ENCODE data around the gene SUPT3H. TPM values are rescaled to one million over a fixed set of nuclear protein-coding genes. Genes with fewer than 3 reads are reported as not detected.

SUPT3H gene
- total and polyA plus RNA-seq, 5 donors from 2014 or later: 4.8 to 7.8 (median 5.7) TPM

GRCh38 chr6:45253453-45253852, 124.3 kb downstream of the SUPT3H start:
- no peaks in the 10 kb centered on the region for H3K4me1 ChIP-seq (ENCODE audit: control insufficient read depth, insufficient read depth, low read length, poor library complexity, severe bottlenecking)
- H3K9me3 Mint-ChIP-seq: peaks cover 0 to 1% (median 0%) of the 10 kb centered on the region in 7 donors
- H3K9me3 ChIP-seq (ENCODE audit: control insufficient read depth in 2 of 2, low read length in 2 of 2): no peaks in the 10 kb centered on the region
- no peaks in the 10 kb centered on the region for H3K27me3 ChIP-seq (ENCODE audit: control insufficient read depth, insufficient read depth, low read length)
- H3K27ac Mint-ChIP-seq: no peak overlapping the region
- no peak overlapping the region for H3K4me3 ChIP-seq (ENCODE audit: low read depth, low read length)
- H3K4me3 Mint-ChIP-seq: no peak overlapping the region
- ATAC-seq (ENCODE audit: low read depth in 2 of 2) (no peak), DNase-seq (no peak)
- peaks cover 0 to 9% (median 0%) of the 10 kb centered on the region in 4 donors for H3K4me1 Mint-ChIP-seq
- H3K27me3 Mint-ChIP-seq: no peaks in the 10 kb centered on the region
- H3K36me3 ChIP-seq (ENCODE audit: control insufficient read depth, insufficient read depth, low read length): no peaks in the 10 kb centered on the region
- H3K36me3 Mint-ChIP-seq: no peaks in the 10 kb centered on the region
- no peak overlapping the region for H3K27ac ChIP-seq (ENCODE audit: insufficient read depth, low read length, poor library complexity, severe bottlenecking)

- H3K4me3 Mint-ChIP-seq: no peak overlapping the region
- Histone ChIP-seq H3K4me3 (ENCODE audit: low read depth, low read length) (no peak overlapping the region), H3K36me3 (ENCODE audit: control insufficient read depth, insufficient read depth, low read length) (no peaks in the 10 kb centered on the region), H3K9me3 (ENCODE audit: control insufficient read depth in 2 of 2, low read length in 2 of 2) (peaks cover 16 to 21% of the 10 kb centered on the region in 2 experiments), H3K27me3 (ENCODE audit: control insufficient read depth, insufficient read depth, low read length) (no peaks in the 10 kb centered on the region), H3K4me1 (ENCODE audit: control insufficient read depth, insufficient read depth, low read length, poor library complexity, severe bottlenecking) (no peaks in the 10 kb centered on the region), H3K27ac (ENCODE audit: insufficient read depth, low read length, poor library complexity, severe bottlenecking) (no peak overlapping the region)
- no peak overlapping the region for H3K27ac Mint-ChIP-seq
- H3K9me3 Mint-ChIP-seq: peaks cover 5 to 26% (median 9%) of the 10 kb centered on the region in 7 donors
- H3K4me1 Mint-ChIP-seq: peaks cover 0 to 6% (median 0%) of the 10 kb centered on the region in 4 donors
- peaks cover 8% of the 10 kb centered on the region for H3K36me3 Mint-ChIP-seq
- no peaks in the 10 kb centered on the region for H3K27me3 Mint-ChIP-seq
- no peak for ATAC-seq (ENCODE audit: low read depth in 2 of 2)
- no peak for DNase-seq
Measured at GRCh38 chr6:45231660-45232059, 146.1 kb downstream of the SUPT3H start.

- H3K9me3 Mint-ChIP-seq: peaks cover 5 to 26% (median 9%) of the 10 kb centered on the region in 7 donors
- H3K36me3 Mint-ChIP-seq: peaks cover 8% of the 10 kb centered on the region
Measured at GRCh38 chr6:45229416-45229815, 148.3 kb downstream of the SUPT3H start.

GRCh38 chr6:45226081-45226480, 151.7 kb downstream of the SUPT3H start:
- no peak overlapping the region for H3K27ac Mint-ChIP-seq
- Histone ChIP-seq H3K36me3 (ENCODE audit: control insufficient read depth, insufficient read depth, low read length) (no peaks in the 10 kb centered on the region), H3K9me3 (ENCODE audit: control insufficient read depth in 2 of 2, low read length in 2 of 2) (peaks cover 2 to 3% of the 10 kb centered on the region in 2 experiments), H3K27ac (ENCODE audit: insufficient read depth, low read length, poor library complexity, severe bottlenecking) (no peak overlapping the region), H3K27me3 (ENCODE audit: control insufficient read depth, insufficient read depth, low read length) (no peaks in the 10 kb centered on the region), H3K4me1 (ENCODE audit: control insufficient read depth, insufficient read depth, low read length, poor library complexity, severe bottlenecking) (no peaks in the 10 kb centered on the region), H3K4me3 (ENCODE audit: low read depth, low read length) (no peak overlapping the region)
- H3K9me3 Mint-ChIP-seq: peaks cover 0 to 7% (median 2%) of the 10 kb centered on the region in 7 donors
- no peaks in the 10 kb centered on the region for H3K27me3 Mint-ChIP-seq
- no peak overlapping the region for H3K4me3 Mint-ChIP-seq
- no peak for DNase-seq
- H3K4me1 Mint-ChIP-seq: peaks cover 0 to 11% (median 4%) of the 10 kb centered on the region in 4 donors
- ATAC-seq (ENCODE audit: low read depth in 2 of 2): no peak
- H3K36me3 Mint-ChIP-seq: peaks cover 2% of the 10 kb centered on the region

More at GRCh38 chr6:45229416-45229815, 148.3 kb downstream of the SUPT3H start:
- no peaks in the 10 kb centered on the region for H3K36me3 ChIP-seq (ENCODE audit: control insufficient read depth, insufficient read depth, low read length)
- no peaks in the 10 kb centered on the region for H3K27me3 Mint-ChIP-seq
- DNase-seq (no peak), ATAC-seq (ENCODE audit: low read depth in 2 of 2) (no peak)
- no peak overlapping the region for H3K27ac Mint-ChIP-seq
- no peaks in the 10 kb centered on the region for H3K4me1 ChIP-seq (ENCODE audit: control insufficient read depth, insufficient read depth, low read length, poor library complexity, severe bottlenecking)
- H3K4me3 Mint-ChIP-seq: no peak overlapping the region
- H3K4me3 ChIP-seq (ENCODE audit: low read depth, low read length): no peak overlapping the region
- H3K4me1 Mint-ChIP-seq: peaks cover 0 to 7% (median 3%) of the 10 kb centered on the region in 4 donors
- H3K27me3 ChIP-seq (ENCODE audit: control insufficient read depth, insufficient read depth, low read length): no peaks in the 10 kb centered on the region
- H3K27ac ChIP-seq (ENCODE audit: insufficient read depth, low read length, poor library complexity, severe bottlenecking): no peak overlapping the region
- peaks cover 16 to 21% of the 10 kb centered on the region in 2 experiments for H3K9me3 ChIP-seq (ENCODE audit: control insufficient read depth in 2 of 2, low read length in 2 of 2)

- no peaks in the 10 kb centered on the region for H3K4me1 ChIP-seq (ENCODE audit: control insufficient read depth, insufficient read depth, low read length, poor library complexity, severe bottlenecking)
- Mint-ChIP-seq H3K27ac (no peak overlapping the region), H3K4me1 (peaks cover 0 to 11% (median 4%) of the 10 kb centered on the region in 4 donors), H3K36me3 (peaks cover 7% of the 10 kb centered on the region), H3K9me3 (peaks cover 0 to 5% (median 1%) of the 10 kb centered on the region in 7 donors), H3K27me3 (no peaks in the 10 kb centered on the region), H3K4me3 (no peak overlapping the region)
- H3K9me3 ChIP-seq (ENCODE audit: control insufficient read depth in 2 of 2, low read length in 2 of 2): no peaks in the 10 kb centered on the region
- H3K36me3 ChIP-seq (ENCODE audit: control insufficient read depth, insufficient read depth, low read length): no peaks in the 10 kb centered on the region
- no peak overlapping the region for H3K4me3 ChIP-seq (ENCODE audit: low read depth, low read length)
- no peak overlapping the region for H3K27ac ChIP-seq (ENCODE audit: insufficient read depth, low read length, poor library complexity, severe bottlenecking)
- no peak for DNase-seq
- no peaks in the 10 kb centered on the region for H3K27me3 ChIP-seq (ENCODE audit: control insufficient read depth, insufficient read depth, low read length)
- no peak for ATAC-seq (ENCODE audit: low read depth in 2 of 2)
Measured at GRCh38 chr6:45222380-45222779, 155.4 kb downstream of the SUPT3H start.

GRCh38 chr6:45215759-45216158, 162.0 kb downstream of the SUPT3H start:
- H3K9me3 Mint-ChIP-seq: peaks cover 0 to 18% (median 1%) of the 10 kb centered on the region in 7 donors
- ATAC-seq (ENCODE audit: low read depth in 2 of 2): no peak
- peaks cover 0 to 6% (median 2%) of the 10 kb centered on the region in 4 donors for H3K4me1 Mint-ChIP-seq
- no peaks in the 10 kb centered on the region for H3K9me3 ChIP-seq (ENCODE audit: control insufficient read depth in 2 of 2, low read length in 2 of 2)
- H3K36me3 Mint-ChIP-seq: peaks cover 12% of the 10 kb centered on the region
- H3K27ac Mint-ChIP-seq: no peak overlapping the region
- H3K4me1 ChIP-seq (ENCODE audit: control insufficient read depth, insufficient read depth, low read length, poor library complexity, severe bottlenecking): no peaks in the 10 kb centered on the region
- H3K27me3 Mint-ChIP-seq: no peaks in the 10 kb centered on the region
- no peak overlapping the region for H3K4me3 Mint-ChIP-seq
- no peaks in the 10 kb centered on the region for H3K36me3 ChIP-seq (ENCODE audit: control insufficient read depth, insufficient read depth, low read length)
- H3K27ac ChIP-seq (ENCODE audit: insufficient read depth, low read length, poor library complexity, severe bottlenecking): no peak overlapping the region
- H3K4me3 ChIP-seq (ENCODE audit: low read depth, low read length): no peak overlapping the region
- no peak for DNase-seq
- H3K27me3 ChIP-seq (ENCODE audit: control insufficient read depth, insufficient read depth, low read length): no peaks in the 10 kb centered on the region

GRCh38 chr6:45212976-45213375, 164.8 kb downstream of the SUPT3H start:
- Histone ChIP-seq H3K27ac (ENCODE audit: insufficient read depth, low read length, poor library complexity, severe bottlenecking) (no peak overlapping the region), H3K27me3 (ENCODE audit: control insufficient read depth, insufficient read depth, low read length) (no peaks in the 10 kb centered on the region), H3K36me3 (ENCODE audit: control insufficient read depth, insufficient read depth, low read length) (no peaks in the 10 kb centered on the region), H3K4me1 (ENCODE audit: control insufficient read depth, insufficient read depth, low read length, poor library complexity, severe bottlenecking) (no peaks in the 10 kb centered on the region), H3K4me3 (ENCODE audit: low read depth, low read length) (no peak overlapping the region), H3K9me3 (ENCODE audit: control insufficient read depth in 2 of 2, low read length in 2 of 2) (peaks cover 0 to 5% of the 10 kb centered on the region in 2 experiments)
- H3K4me1 Mint-ChIP-seq: peaks cover 0 to 4% (median 0%) of the 10 kb centered on the region in 4 donors
- no peak overlapping the region for H3K27ac Mint-ChIP-seq
- H3K36me3 Mint-ChIP-seq: peaks cover 4% of the 10 kb centered on the region
- H3K27me3 Mint-ChIP-seq: no peaks in the 10 kb centered on the region
- DNase-seq: no peak
- no peak for ATAC-seq (ENCODE audit: low read depth in 2 of 2)
- no peak overlapping the region for H3K4me3 Mint-ChIP-seq
- peaks cover 0 to 25% (median 2%) of the 10 kb centered on the region in 7 donors for H3K9me3 Mint-ChIP-seq

- H3K36me3 ChIP-seq (ENCODE audit: control insufficient read depth, insufficient read depth, low read length): no peaks in the 10 kb centered on the region
- H3K27ac ChIP-seq (ENCODE audit: insufficient read depth, low read length, poor library complexity, severe bottlenecking): no peak overlapping the region
- H3K27me3 ChIP-seq (ENCODE audit: control insufficient read depth, insufficient read depth, low read length): no peaks in the 10 kb centered on the region
- no peaks in the 10 kb centered on the region for H3K4me1 ChIP-seq (ENCODE audit: control insufficient read depth, insufficient read depth, low read length, poor library complexity, severe bottlenecking)
- H3K4me1 Mint-ChIP-seq: peaks cover 0 to 4% (median 0%) of the 10 kb centered on the region in 4 donors
- no peaks in the 10 kb centered on the region for H3K27me3 Mint-ChIP-seq
- H3K4me3 Mint-ChIP-seq: no peak overlapping the region
- no peak overlapping the region for H3K4me3 ChIP-seq (ENCODE audit: low read depth, low read length)
- H3K9me3 ChIP-seq (ENCODE audit: control insufficient read depth in 2 of 2, low read length in 2 of 2): peaks cover 0 to 5% of the 10 kb centered on the region in 2 experiments
- no peak for ATAC-seq (ENCODE audit: low read depth in 2 of 2)
- peaks cover 0 to 22% (median 2%) of the 10 kb centered on the region in 7 donors for H3K9me3 Mint-ChIP-seq
- H3K36me3 Mint-ChIP-seq: peaks cover 5% of the 10 kb centered on the region
- DNase-seq: no peak
- H3K27ac Mint-ChIP-seq: no peak overlapping the region
Measured at GRCh38 chr6:45209762-45210161, 168.0 kb downstream of the SUPT3H start.

All from CD4-positive, CD25-positive, alpha-beta regulatory T cell (primary cell).